Chondrocyte (in vitro differentiated cells): Measurements from ENCODE around the gene HSDL2. TPM values are rescaled to one million over a fixed set of nuclear protein-coding genes. Genes with fewer than 3 reads are reported as not detected.
A peak's percentile ranks its signal among the peaks of the same experiment; 100 is the strongest.

Experiments
- DNase-seq: peaks from one replicate; pipeline ENCODE4 v3.0.0; 2021; ENCODE audit warnings: mixed read lengths, low spot score
- H3K27ac Mint-ChIP-seq: one replicate; pipeline ENCODE4 v1.8.0; 2021; ENCODE audit warnings: mild to moderate bottlenecking, moderate library complexity, mixed read lengths; ENCODE audit not compliant: unreplicated experiment
- H3K27me3 Mint-ChIP-seq: 2 replicates; pipeline ENCODE4 v1.8.0; 2021; ENCODE audit warnings: low read depth, mixed read lengths
- H3K36me3 Mint-ChIP-seq: 2 replicates; pipeline ENCODE4 v1.8.0; 2021; ENCODE audit warnings: low read depth, mixed read lengths
- H3K4me1 Mint-ChIP-seq: 2 replicates; pipeline ENCODE4 v1.8.0; 2021; ENCODE audit warnings: low read depth, mild to moderate bottlenecking, mixed read lengths
- H3K4me3 Mint-ChIP-seq: one replicate; pipeline ENCODE4 v1.8.0; 2021; ENCODE audit warnings: mild to moderate bottlenecking, moderate library complexity, mixed read lengths; ENCODE audit not compliant: unreplicated experiment
- H3K9me3 Mint-ChIP-seq: 2 replicates; pipeline ENCODE4 v1.8.0; 2021; ENCODE audit warnings: low read depth, mixed read lengths
- total RNA-seq: library from RNA; stranded (reverse); gene quantifications from 3 replicates; pipeline ENCODE4 v1.2.1, GENCODE V29; 2021
- TF ChIP-seq, protein P1 (sequence below): fragments of 200-600 bp; sonication (generic); IDR thresholded peaks from 2 replicates; pipeline ENCODE4 v1.5.0; 2021; ENCODE audit warnings: antibody characterized with exemption, mild to moderate bottlenecking, moderate library complexity

The HSDL2 gene
- total RNA-seq, 1 donor from 2014 or later: 20.6 TPM

DNA sequence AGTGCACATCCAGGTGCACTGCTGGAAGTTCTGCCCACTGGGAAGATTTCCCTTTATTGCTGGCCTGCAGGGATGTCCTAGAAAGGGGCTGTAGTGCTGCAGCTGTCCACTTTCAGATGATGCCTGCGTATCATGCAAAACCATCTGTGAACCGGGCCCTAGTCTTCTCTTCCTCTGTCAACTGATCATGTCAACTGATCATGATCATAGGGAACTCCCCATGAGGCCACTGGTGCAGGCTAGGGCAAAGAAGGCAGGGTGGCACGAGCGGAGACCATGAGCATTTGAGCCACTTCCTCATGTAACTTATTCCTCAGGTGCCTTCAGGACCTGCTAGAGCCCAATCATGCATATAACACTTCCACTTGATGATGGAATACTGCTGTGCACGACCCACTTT lies 4.5 kb upstream of the HSDL2 start:
- Mint-ChIP-seq H3K27ac (no peak overlapping the region), H3K36me3 (no peaks in the 10 kb centered on the region), H3K4me1 (peaks cover 23% of the 10 kb centered on the region), H3K9me3 (no peaks in the 10 kb centered on the region), H3K4me3 (no peak overlapping the region), H3K27me3 (no peaks in the 10 kb centered on the region)
- DNase-seq: no peak
- TF ChIP-seq, protein P1, sequence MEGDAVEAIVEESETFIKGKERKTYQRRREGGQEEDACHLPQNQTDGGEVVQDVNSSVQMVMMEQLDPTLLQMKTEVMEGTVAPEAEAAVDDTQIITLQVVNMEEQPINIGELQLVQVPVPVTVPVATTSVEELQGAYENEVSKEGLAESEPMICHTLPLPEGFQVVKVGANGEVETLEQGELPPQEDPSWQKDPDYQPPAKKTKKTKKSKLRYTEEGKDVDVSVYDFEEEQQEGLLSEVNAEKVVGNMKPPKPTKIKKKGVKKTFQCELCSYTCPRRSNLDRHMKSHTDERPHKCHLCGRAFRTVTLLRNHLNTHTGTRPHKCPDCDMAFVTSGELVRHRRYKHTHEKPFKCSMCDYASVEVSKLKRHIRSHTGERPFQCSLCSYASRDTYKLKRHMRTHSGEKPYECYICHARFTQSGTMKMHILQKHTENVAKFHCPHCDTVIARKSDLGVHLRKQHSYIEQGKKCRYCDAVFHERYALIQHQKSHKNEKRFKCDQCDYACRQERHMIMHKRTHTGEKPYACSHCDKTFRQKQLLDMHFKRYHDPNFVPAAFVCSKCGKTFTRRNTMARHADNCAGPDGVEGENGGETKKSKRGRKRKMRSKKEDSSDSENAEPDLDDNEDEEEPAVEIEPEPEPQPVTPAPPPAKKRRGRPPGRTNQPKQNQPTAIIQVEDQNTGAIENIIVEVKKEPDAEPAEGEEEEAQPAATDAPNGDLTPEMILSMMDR: no peak

DNA sequence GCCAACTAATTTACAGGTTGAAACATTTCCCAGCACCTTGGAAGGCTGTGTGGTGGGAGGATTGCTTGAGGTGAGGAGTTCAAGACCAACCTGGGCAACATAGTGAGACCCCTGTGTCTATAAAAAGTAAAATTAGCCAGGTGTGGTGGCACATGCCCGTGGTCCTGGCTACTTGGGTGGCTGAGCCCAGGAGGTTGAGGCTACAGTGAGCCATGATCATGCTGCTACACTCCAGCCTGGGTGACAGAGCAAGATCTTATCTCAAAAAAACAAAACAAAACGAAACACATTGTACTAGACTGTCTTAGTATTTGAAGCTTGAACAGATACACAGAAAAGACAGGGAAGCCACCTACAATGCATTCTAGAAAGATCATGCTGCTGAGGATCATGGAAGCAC lies 2.8 kb upstream of the HSDL2 start:
- H3K36me3 Mint-ChIP-seq: no peaks in the 10 kb centered on the region
- H3K4me1 Mint-ChIP-seq: peaks cover 38% of the 10 kb centered on the region
- H3K27me3 Mint-ChIP-seq: no peaks in the 10 kb centered on the region
- TF ChIP-seq, protein P1: no peak
- no peak overlapping the region for H3K27ac Mint-ChIP-seq
- H3K9me3 Mint-ChIP-seq: no peaks in the 10 kb centered on the region
- no peak for DNase-seq
- no peak overlapping the region for H3K4me3 Mint-ChIP-seq

DNA sequence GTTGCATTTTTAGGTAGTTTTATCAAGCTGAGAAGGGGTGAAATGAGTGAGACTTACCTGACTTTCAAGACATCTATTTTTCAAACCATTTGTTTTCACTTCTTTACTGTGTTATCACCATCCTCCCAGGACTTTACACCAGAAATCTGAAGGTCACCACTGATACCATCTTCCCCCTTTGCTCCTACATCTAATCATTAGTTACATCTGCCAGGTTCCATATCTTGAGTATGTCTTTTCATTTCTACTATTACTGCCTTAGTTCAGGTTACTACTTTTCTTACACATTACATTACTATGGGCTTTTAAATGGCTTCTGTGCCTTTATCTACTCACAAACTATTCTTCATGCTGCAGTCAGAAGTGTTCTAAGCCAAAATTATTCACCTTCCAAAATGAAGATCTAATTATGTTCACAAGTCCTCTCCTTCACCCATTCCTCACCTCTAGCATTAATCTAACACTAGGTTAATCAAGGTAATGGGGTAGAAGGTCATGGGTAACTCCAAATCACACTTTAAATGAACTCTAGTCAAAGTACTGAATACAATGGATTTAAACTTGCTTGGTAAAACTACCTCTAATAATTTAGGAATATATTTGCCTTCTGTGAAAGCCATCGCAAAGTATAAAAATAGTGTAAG lies 2.1 kb upstream of the HSDL2 start:
- Mint-ChIP-seq H3K4me3 (no peak overlapping the region), H3K27me3 (no peaks in the 10 kb centered on the region), H3K36me3 (no peaks in the 10 kb centered on the region), H3K4me1 (peaks cover 42% of the 10 kb centered on the region), H3K27ac (no peak overlapping the region), H3K9me3 (no peaks in the 10 kb centered on the region)
- no peak for DNase-seq
- TF ChIP-seq, protein P1: no peak

DNA sequence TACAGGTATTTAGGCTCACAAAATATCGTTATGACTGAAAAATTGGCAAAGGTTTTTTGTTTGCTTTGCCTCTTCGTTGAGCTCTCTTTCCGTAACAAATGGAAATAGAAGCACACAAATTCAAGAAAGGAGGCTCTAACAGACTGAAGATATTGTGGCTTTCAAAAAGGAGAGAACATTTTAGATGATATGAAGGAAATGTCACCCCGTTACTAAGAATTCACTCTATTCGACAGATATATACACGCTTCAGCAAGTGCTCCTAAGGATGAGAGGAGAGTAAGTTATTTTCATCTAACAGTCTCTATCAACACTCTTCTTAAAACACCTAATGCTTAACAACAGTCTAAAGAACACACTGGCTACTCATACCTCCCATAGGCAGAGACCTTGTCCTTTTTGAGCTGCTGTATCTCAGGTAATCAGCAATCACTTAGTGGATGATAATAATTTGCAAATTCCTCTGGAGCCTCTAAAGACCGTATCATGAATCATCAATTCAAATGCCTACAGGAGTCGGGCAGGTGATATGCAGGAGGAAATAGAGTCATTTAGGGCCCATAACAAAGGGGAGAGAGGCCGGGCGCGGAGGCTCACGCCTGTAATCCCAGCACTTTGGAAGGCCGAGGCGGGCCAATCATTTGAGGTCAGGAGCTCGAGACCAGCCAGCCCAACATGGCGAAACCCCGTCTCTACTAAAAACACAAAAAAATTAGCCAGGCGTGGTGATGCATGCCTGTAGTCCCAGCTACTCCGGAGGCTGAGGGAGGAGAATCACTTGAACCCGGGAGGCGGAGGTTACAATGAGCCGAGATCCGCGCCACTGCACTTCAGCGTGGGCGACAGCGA lies 1.4 kb upstream of the HSDL2 start:
- TF ChIP-seq, protein P1: no peak

DNA sequence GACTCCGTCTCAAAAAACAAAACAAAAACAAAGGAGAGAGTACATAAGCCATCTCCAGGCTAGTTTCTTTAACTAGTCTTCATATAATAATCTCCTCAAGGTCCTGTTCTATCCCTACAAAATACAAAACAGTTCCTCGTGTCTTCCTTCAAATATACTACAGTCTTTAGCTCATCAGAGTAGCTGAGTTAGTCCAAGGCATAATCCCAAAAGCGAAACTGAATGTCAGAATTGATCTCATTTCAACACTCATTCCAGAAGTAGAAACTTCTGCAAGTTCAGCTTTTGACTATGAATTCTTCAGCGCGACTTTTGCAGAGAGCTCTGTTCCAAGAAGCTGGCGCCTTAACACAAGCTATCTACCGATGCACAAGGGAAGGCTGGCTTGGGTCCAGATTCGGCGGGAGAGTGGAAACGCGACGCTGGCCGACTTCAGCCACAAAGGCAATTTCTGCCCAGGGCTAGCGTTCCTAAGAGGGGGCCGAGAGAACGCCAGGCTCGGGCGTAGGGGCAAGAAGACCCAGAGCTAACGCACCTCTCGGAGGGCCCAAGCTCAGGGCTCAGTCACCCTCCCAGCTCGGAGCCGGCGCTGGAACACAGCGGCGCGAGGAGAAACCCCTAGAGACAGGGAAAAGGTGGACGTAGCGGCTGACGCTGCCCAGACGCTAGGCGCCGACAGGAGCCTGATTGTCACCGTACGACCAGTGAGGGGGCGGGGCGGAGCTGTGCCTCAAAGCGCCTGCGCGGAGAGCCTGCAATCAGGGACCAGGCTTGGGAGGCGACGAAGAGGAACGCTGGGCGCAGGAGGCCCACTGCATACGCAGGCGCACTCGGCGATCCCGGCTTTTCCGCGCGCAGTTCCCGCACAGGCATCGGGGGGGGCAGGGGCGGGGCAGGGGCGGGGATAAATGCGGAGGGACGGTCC lies 469 bp upstream of the HSDL2 start:
- Mint-ChIP-seq H3K4me3 (peak overlapping the region; percentile 93), H3K9me3 (no peaks in the 10 kb centered on the region), H3K27ac (peak overlapping the region; percentile 99), H3K36me3 (no peaks in the 10 kb centered on the region), H3K27me3 (no peaks in the 10 kb centered on the region), H3K4me1 (peaks cover 52% of the 10 kb centered on the region)
- DNase-seq: peak; percentile 100
- TF ChIP-seq, protein P1: no peak

More for the DNA sequence above, 1.4 kb upstream of the HSDL2 start:
- H3K36me3 Mint-ChIP-seq: no peaks in the 10 kb centered on the region
- no peaks in the 10 kb centered on the region for H3K27me3 Mint-ChIP-seq
- H3K27ac Mint-ChIP-seq: peak overlapping the region; percentile 99
- no peak for DNase-seq
- no peaks in the 10 kb centered on the region for H3K9me3 Mint-ChIP-seq
- H3K4me3 Mint-ChIP-seq: peak overlapping the region; percentile 93
- H3K4me1 Mint-ChIP-seq: peaks cover 47% of the 10 kb centered on the region
